ENCODE results near the gene CTNNA2. TPM values are rescaled to one million over a fixed set of nuclear protein-coding genes. Genes with fewer than 3 reads are reported as not detected.

Gene CTNNA2
- total and polyA plus RNA-seq, 11 donors, result 0.20 to 0.81 TPM; not detected in 9

DNA sequence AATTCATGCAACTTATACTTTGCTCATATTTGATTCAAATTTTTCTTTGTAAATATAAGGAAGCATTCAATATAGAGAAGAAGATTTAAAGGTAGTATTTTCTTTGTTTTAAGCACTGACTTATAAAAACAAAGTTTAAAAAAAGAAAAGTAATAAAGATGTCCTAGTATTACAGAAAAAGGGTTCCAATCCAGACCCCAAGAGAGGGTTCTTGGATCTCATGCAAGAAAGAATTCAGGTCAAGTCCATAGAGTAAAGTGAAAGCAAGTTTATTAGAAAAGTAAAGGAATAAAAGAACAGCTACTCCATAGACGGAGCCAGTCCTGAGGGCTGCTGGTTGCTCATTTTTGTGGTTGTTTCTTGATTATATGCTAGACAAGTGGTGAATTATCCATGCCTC lies 267.9 kb downstream of the CTNNA2 start:
- intact Hi-C loops (cut with DNase I), result no loop called here
- DNase-seq, result no peak
- Histone ChIP-seq H3K27ac (no peak overlapping the region), H3K9me3 (no peaks in the 10 kb centered on the region), H3K27me3 (no peaks in the 10 kb centered on the region), H3K36me3 (no peaks in the 10 kb centered on the region), H3K4me1 (no peaks in the 10 kb centered on the region), H3K4me3 (no peak overlapping the region)
- no peak for TF ChIP-seq POLR2A (IDR thresholded peaks at IDR 0.05)
- TF ChIP-seq, protein P1, sequence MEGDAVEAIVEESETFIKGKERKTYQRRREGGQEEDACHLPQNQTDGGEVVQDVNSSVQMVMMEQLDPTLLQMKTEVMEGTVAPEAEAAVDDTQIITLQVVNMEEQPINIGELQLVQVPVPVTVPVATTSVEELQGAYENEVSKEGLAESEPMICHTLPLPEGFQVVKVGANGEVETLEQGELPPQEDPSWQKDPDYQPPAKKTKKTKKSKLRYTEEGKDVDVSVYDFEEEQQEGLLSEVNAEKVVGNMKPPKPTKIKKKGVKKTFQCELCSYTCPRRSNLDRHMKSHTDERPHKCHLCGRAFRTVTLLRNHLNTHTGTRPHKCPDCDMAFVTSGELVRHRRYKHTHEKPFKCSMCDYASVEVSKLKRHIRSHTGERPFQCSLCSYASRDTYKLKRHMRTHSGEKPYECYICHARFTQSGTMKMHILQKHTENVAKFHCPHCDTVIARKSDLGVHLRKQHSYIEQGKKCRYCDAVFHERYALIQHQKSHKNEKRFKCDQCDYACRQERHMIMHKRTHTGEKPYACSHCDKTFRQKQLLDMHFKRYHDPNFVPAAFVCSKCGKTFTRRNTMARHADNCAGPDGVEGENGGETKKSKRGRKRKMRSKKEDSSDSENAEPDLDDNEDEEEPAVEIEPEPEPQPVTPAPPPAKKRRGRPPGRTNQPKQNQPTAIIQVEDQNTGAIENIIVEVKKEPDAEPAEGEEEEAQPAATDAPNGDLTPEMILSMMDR (IDR thresholded peaks at IDR 0.05), result no peak
- WGBS, 4 donors, result 67 to 91% (median 69%) methylated on average over 1 of the region's 1 CpG
- ATAC-seq, result no peak

DNA sequence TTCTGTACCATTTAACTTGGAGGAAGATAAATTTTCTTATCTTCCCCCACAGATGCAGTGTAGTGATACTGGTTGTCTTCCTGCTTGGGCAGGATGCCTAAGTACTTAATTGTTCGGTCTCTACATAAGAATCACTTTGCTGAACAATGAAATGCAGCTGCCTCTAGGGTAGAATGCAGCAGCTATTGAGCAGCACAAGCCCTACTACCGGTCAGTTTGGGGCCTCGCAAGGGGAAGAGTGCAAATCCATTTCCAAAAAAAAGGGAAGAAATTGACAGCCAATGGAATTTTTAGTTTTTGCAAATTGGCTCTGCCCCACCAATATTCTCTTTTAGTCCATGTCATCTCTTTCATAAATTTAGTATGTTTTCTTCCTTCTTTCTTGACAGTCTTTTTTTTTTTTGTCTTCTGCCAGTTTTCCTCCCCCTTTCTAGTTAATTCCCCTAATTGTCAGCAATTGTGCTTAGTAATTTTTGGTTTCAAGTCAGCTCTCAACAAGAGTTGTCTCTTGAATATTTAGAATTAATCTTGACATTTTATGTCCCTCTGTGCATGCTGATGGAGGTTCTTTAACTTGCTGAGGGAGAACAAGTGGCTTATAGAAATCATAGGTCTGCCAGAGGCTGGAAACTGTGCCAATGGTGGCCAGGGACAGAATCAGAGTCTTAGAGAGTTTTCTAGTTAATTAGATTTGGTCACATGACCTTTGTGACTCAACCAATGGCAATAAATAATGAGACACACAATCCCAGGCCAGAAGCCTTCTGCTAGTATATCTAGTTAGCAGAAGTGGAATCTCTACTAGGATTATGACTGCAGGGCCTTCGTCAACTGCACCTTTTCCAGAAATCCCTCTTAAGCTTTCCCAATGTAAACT lies 270.0 kb downstream of the CTNNA2 start:
- Histone ChIP-seq H3K27ac (no peak overlapping the region), H3K36me3 (no peaks in the 10 kb centered on the region), H3K27me3 (no peaks in the 10 kb centered on the region), H3K4me1 (no peaks in the 10 kb centered on the region), H3K9me3 (no peaks in the 10 kb centered on the region), H3K4me3 (no peak overlapping the region)
- intact Hi-C loops (cut with DNase I), result no loop called here
- ATAC-seq (no peak), DNase-seq (no peak)
- TF ChIP-seq, protein P1 (IDR thresholded peaks at IDR 0.05), result no peak
- TF ChIP-seq POLR2A (IDR thresholded peaks at IDR 0.05), result no peak
- WGBS, 4 donors, result 56 to 57% (median 56%) methylated on average over 4 of the region's 4 CpGs

DNA sequence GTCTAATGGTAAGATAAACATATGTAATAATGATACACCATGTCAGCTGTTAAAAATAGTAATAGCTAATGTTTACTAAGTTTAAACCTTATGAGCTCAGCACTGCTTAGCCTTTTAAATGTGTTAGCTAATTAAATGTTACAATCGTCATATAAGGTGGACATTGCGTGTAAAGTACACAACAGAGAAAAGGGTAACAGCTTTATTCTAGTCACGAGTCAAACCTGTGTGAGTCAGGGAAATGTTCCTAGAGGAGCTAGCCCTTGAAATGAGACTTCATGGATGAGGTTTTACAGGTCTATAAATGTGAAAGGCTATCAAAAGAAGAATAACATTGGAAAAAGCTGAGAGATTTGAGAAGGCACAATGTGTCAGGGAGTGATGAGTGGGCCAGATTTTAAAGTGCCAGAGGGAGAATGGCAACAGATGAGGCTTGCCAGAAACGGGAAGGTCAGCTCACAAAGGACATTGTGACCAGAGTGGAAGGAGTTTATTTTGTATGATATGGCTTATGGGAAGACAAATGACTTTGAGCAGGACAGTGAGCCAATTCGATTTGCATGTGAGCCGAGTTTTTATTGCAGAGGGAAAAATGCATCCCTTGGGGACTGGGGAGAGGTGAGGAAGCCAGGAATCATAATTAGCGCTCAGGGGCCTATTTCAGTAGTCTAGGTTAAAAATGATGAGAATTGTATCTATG lies 276.3 kb downstream of the CTNNA2 start:
- ATAC-seq, result no peak
- Histone ChIP-seq H3K4me3 (no peak overlapping the region), H3K9me3 (no peaks in the 10 kb centered on the region), H3K4me1 (no peaks in the 10 kb centered on the region), H3K36me3 (no peaks in the 10 kb centered on the region), H3K27ac (no peak overlapping the region), H3K27me3 (no peaks in the 10 kb centered on the region)
- intact Hi-C loops (cut with DNase I), result no loop called here
- 61 to 69% (median 65%) methylated on average over 7 of the region's 7 CpGs for WGBS, 4 donors
- DNase-seq, result no peak
- TF ChIP-seq POLR2A (IDR thresholded peaks at IDR 0.05), result no peak
- TF ChIP-seq, protein P1 (IDR thresholded peaks at IDR 0.05), result no peak

DNA sequence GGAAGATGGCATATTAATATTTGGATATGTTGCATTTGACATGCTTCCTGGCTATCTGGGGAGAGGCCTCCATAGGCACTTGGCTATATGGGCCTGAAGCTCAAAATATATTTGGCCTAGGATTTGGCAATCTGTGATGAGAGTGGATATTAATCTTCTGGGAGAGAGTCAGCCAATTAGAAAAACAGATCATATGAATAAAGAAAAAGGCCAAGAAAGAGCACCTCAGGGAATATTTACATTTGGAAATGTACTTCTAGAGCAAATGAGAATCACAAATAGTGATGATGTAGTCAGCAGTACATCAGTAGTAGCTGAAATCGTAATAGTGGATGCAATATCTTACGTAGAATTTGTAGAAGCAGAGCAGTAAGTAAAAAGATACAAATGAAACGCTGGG lies 277.0 kb downstream of the CTNNA2 start:
- H3K27me3 ChIP-seq, result no peaks in the 10 kb centered on the region
- intact Hi-C loops (cut with DNase I), result no loop called here
- H3K27ac ChIP-seq, result no peak overlapping the region

More for the DNA sequence above, 277.0 kb downstream of the CTNNA2 start:
- H3K9me3 ChIP-seq, result no peaks in the 10 kb centered on the region
- no peaks in the 10 kb centered on the region for H3K4me1 ChIP-seq
- WGBS, 4 donors, result 70 to 83% (median 75%) methylated on average over 3 of the region's 3 CpGs
- no peak for TF ChIP-seq POLR2A (IDR thresholded peaks at IDR 0.05)
- TF ChIP-seq, protein P1 (IDR thresholded peaks at IDR 0.05), result no peak
- DNase-seq (no peak), ATAC-seq (no peak)
- no peak overlapping the region for H3K4me3 ChIP-seq
- no peaks in the 10 kb centered on the region for H3K36me3 ChIP-seq
